ACHN (cell line): ENCODE results near the gene CFAP206.
A peak's percentile ranks its signal among the peaks of the same experiment; 100 is the strongest.

ENCODE experiments used
- DNase-seq: peaks from one replicate; pipeline ENCODE4 v3.0.0-alpha.2; 2015
- in situ Hi-C: cut with HindIII; loops from 2 replicates; pipeline ENCODE4 v1.10.0; 2017; ENCODE audit warnings: low sequenced_read_pairs, low pct_ligation_motif_present, low pct_unique_long_range_greater_than_20kb

Gene CFAP206

GRCh38 chr6:87494761-87495422 is 87.1 kb downstream of the CFAP206 start:
- in situ Hi-C loops = no loop called here
- no peak for DNase-seq

DNA sequence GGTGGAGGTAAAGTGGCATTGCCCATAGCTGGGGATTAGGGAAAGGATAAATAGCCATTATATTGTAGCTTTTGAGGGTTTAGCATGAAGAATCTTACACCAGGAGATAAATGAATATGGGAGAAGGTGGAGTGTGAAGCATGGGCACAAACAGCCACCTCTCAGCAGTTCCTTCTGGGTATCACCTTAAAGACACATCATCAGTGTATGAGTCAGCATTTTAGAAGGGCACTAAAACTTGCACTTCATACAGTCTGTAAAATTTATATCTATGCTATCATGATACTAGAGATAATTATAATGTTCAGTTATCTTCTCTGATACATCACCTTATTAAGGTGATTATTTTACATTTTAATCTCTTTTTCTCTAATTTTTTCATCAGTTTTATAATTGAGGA is 90.3 kb downstream of the CFAP206 start:
- in situ Hi-C loops = no loop called here
- DNase-seq = no peak

GRCh38 chr6:87501809-87502572 is 94.2 kb downstream of the CFAP206 start:
- in situ Hi-C loops = no loop called here
- DNase-seq = peak; percentile 67

DNA sequence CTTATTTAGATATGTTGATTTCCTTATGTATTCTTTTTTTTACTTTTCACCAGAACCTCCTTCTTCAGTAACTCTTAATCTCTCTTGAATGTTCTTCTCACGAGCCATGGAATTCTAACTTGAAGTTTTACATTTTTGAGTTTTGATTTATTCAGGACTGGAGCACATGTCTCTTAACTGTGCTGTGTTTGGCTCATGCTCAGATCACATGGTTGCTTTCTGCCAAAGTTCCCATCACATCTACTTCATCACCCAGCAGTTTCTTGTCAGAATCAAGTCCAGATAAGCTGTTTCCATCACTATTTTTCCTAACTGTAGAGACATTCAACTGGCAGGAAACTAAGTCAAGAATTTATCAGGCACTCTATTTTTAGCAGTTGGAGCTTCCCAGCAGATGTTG is 96.7 kb downstream of the CFAP206 start:
- DNase-seq = no peak

More for the DNA sequence above, 96.7 kb downstream of the CFAP206 start:
- in situ Hi-C loops = no loop called here
